IPS DF 4.7 (cell line): ENCODE measurements around the gene ADM.

Experiments used
- DNase-seq: peaks from one replicate; pipeline ENCODE4 v3.0.0-alpha.2; 2013; ENCODE audit warnings: low spot score; ENCODE audit errors: extremely low read depth

ADM gene

GRCh38 chr11:10309163-10310093, 4.6 kb downstream of the ADM start:
- no peak for DNase-seq

- DNase-seq: no peak
Observed at GRCh38 chr11:10310301-10310841, 5.5 kb downstream of the ADM start.

- DNase-seq: no peak
Observed at GRCh38 chr11:10311802-10312201, 6.9 kb downstream of the ADM start.

- DNase-seq: no peak
Observed at GRCh38 chr11:10314199-10315072, 9.6 kb downstream of the ADM start.

- no peak for DNase-seq
Observed at GRCh38 chr11:10315083-10315482, 10.2 kb downstream of the ADM start.

- DNase-seq: no peak
Observed at GRCh38 chr11:10317151-10317755, 12.4 kb downstream of the ADM start.

GRCh38 chr11:10317776-10318526, 13.1 kb downstream of the ADM start:
- DNase-seq: no peak

- no peak for DNase-seq
Observed at GRCh38 chr11:10318527-10318802, 13.6 kb downstream of the ADM start.

- DNase-seq: no peak
Observed at GRCh38 chr11:10319702-10320558, 15.1 kb downstream of the ADM start.

- no peak for DNase-seq
Observed at GRCh38 chr11:10320736-10321465, 16.0 kb downstream of the ADM start.

GRCh38 chr11:10322401-10322800, 17.5 kb downstream of the ADM start:
- DNase-seq: no peak

GRCh38 chr11:10322830-10323792, 18.2 kb downstream of the ADM start:
- no peak for DNase-seq

- DNase-seq: no peak
Observed at GRCh38 chr11:10323793-10324170, 18.9 kb downstream of the ADM start.

GRCh38 chr11:10324474-10324873, 19.6 kb downstream of the ADM start:
- DNase-seq: no peak

- DNase-seq: no peak
Observed at GRCh38 chr11:10325277-10326011, 20.6 kb downstream of the ADM start.

- no peak for DNase-seq
Observed at GRCh38 chr11:10326012-10326964, 21.4 kb downstream of the ADM start.
